Body of pancreas (tissue), 4 donors: Measurements from ENCODE around the gene MEF2B. TPM values are rescaled to one million over a fixed set of nuclear protein-coding genes. Genes with fewer than 3 reads are reported as not detected.

Source experiments
- ATAC-seq: fragments of 150-250 bp; one replicate; pipeline ENCODE4 v1.9.1; 2016
- DNase-seq, 4 donors: peaks; one replicate each; pipeline ENCODE4 v3.0.0-alpha.2; 2019
- H3K27ac ChIP-seq, 4 donors: fragments of 200-600 bp; sonication (generic); 1 replicate in 3 of 4; 2 replicates in 1 of 4; pipeline versions ENCODE4 v1.5.1 to v1.6.1; 2016 to 2019; ENCODE audit warnings: mild to moderate bottlenecking in 1 of 4, mixed read lengths in 1 of 4, moderate library complexity in 1 of 4
- H3K27me3 ChIP-seq, 2 donors: fragments of 200-600 bp; sonication (generic); one replicate each; pipeline ENCODE4 v1.6.0; 2016; ENCODE audit warnings: mild to moderate bottlenecking in 1 of 2
- H3K36me3 ChIP-seq, 2 donors: fragments of 200-600 bp; sonication (generic); replicated peaks in 1 of 2; 2 replicates each; pipeline ENCODE4 v1.5.1; 2016; ENCODE audit warnings: low read depth in 2 of 2; ENCODE audit not compliant: insufficient read depth in 1 of 2
- H3K4me1 ChIP-seq: fragments of 200-600 bp; sonication (generic); one replicate; pipeline ENCODE4 v1.6.0; 2016
- H3K4me3 ChIP-seq, 2 donors: fragments of 200-600 bp; sonication (generic); 1 replicate in 1 of 2; 2 replicates in 1 of 2; pipeline ENCODE4 v1.5.1; 2016 to 2019
- H3K9me3 ChIP-seq, 3 donors: fragments of 200-600 bp; sonication (generic); 1 replicate in 2 of 3; 2 replicates in 1 of 3; pipeline ENCODE4 v1.5.1; 2016
- POLR2A ChIP-seq, 3 donors: fragments of 450-650 bp; IDR thresholded peaks; one replicate each; pipeline ENCODE4 v1.6.1; 2016; ENCODE audit warnings: antibody characterized with exemption in 3 of 3, mild to moderate bottlenecking in 2 of 3
- WGBS, 2 donors: methylation state at CpG; one replicate each; pipeline ENCODE4 v1.1.5; 2017; 5-methylcytosine and 5-hydroxymethylcytosine counted together
- intact Hi-C: fragments of 100-400 bp; cut with DNase I; formaldehyde crosslinking; loops from one replicate; pipeline ENCODE4 v1.15.1; 2023
- total RNA-seq, 2 donors: library from RNA; depleted of rRNA; stranded (reverse); fragments of >200 nt; gene quantifications; one replicate each; pipeline ENCODE4 v1.1.0, GENCODE V29; 2016
- TF ChIP-seq, protein P1 (sequence below), 7 experiments: fragments of 450-650 bp in 4 of 7; fragments of 200-600 bp in 3 of 7; sonication (generic) in 3 of 7; IDR thresholded peaks; one replicate each; pipeline ENCODE4 v1.5.1; 2016 to 2019; ENCODE audit warnings: antibody characterized with exemption in 7 of 7

MEF2B gene
- total RNA-seq, 2 donors from 2014 or later, result not detected

DNA sequence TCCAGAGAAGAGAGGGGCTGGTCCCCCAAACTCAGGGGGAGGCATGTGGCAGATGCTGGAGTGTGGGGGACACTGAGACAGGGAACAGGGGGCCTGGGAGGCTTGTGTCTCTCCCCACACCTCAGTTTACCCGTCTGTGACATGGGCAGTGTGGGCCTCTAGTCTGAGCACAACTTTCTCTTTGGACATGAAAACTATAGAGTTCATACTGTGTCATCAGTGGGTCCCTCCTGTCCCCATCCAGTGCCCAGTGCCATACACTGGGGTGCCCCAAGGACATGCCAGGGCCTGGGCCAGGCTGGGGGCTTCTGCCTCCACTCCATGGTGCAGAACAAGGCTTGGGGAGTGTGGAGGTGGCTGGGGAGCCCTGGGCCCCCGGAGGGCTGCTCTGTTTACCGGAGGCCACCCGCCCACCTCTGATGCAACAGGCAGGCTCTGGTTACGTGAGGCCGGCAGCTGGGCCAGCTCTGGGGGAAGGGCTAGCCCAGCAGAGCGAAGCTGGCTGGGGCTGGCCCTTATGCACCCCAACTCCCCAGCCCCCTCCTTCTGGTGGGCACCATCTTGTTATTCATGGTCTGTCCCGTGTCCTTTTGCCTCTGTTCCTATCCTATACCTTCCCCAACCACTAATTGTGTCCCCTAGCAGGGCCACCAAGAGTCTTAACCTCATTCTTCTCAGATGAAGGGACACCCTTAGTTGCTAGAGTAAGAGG is 1.9 kb upstream of the MEF2B start:
- peaks cover 11% of the 10 kb centered on the region for H3K4me1 ChIP-seq
- 82 to 86% methylated on average over 4 to 7 of the region's 8 CpGs for WGBS, 2 donors
- no peaks in the 10 kb centered on the region for H3K36me3 ChIP-seq
- TF ChIP-seq, protein P1, sequence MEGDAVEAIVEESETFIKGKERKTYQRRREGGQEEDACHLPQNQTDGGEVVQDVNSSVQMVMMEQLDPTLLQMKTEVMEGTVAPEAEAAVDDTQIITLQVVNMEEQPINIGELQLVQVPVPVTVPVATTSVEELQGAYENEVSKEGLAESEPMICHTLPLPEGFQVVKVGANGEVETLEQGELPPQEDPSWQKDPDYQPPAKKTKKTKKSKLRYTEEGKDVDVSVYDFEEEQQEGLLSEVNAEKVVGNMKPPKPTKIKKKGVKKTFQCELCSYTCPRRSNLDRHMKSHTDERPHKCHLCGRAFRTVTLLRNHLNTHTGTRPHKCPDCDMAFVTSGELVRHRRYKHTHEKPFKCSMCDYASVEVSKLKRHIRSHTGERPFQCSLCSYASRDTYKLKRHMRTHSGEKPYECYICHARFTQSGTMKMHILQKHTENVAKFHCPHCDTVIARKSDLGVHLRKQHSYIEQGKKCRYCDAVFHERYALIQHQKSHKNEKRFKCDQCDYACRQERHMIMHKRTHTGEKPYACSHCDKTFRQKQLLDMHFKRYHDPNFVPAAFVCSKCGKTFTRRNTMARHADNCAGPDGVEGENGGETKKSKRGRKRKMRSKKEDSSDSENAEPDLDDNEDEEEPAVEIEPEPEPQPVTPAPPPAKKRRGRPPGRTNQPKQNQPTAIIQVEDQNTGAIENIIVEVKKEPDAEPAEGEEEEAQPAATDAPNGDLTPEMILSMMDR (IDR thresholded peaks at IDR 0.05), result no peak
- TF ChIP-seq POLR2A (IDR thresholded peaks at IDR 0.05), result no peak
- no peaks in the 10 kb centered on the region for H3K9me3 ChIP-seq
- intact Hi-C loops, result no loop called here
- H3K27me3 ChIP-seq, result no peaks in the 10 kb centered on the region
- H3K4me3 ChIP-seq, result no peak overlapping the region
- no peak overlapping the region for H3K27ac ChIP-seq
- DNase-seq (no peak), ATAC-seq (no peak)

DNA sequence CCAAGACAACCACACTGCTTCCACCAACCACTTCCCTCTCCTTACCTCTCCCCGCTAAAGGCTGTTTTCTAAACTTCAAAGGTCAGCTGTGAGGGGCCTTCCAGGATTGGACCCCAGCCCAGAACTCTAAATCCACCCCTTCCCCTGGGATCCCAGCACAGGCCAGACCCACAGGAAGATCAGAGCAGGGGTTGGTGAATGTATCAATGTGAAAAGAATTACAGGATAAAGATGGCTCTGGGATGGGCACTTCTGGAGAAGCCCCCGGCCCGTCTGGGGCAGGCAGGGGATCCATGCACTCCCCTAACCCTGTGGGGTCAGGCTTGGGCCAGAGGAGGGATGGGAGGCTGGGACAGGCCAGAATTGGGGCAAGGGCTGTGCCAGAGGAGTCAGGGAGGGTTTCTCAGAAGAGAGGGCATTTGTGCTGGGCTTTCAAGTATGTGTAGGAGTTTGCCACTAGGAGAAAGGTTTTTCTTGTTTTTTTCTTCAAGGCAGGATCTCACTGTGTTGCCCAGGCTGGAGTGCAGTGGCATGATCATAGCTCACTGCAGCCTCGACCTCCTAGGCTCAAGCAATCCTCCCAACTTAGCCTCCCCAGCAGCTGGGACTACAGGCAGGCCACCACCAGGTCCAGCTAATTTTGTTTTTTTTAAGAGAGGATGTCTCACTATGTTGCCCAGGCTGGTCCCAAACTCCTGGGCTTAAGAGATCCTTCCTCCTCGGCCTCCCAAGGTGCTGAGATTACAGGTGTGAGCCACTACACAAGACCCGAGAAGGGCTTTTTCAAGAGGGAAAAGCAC is 1.0 kb upstream of the MEF2B start:
- H3K36me3 ChIP-seq, result no peaks in the 10 kb centered on the region
- H3K4me3 ChIP-seq, result no peak overlapping the region
- ATAC-seq, result no peak
- 84 to 91% methylated on average over 6 of the region's 6 CpGs for WGBS, 2 donors
- H3K4me1 ChIP-seq, result peaks cover 11% of the 10 kb centered on the region
- H3K27ac ChIP-seq, result no peak overlapping the region
- no peak for TF ChIP-seq POLR2A (IDR thresholded peaks at IDR 0.05)
- TF ChIP-seq, protein P1 (IDR thresholded peaks at IDR 0.05), result no peak
- no peaks in the 10 kb centered on the region for H3K9me3 ChIP-seq
- no peaks in the 10 kb centered on the region for H3K27me3 ChIP-seq
- intact Hi-C loops, result no loop called here
- no peak for DNase-seq

DNA sequence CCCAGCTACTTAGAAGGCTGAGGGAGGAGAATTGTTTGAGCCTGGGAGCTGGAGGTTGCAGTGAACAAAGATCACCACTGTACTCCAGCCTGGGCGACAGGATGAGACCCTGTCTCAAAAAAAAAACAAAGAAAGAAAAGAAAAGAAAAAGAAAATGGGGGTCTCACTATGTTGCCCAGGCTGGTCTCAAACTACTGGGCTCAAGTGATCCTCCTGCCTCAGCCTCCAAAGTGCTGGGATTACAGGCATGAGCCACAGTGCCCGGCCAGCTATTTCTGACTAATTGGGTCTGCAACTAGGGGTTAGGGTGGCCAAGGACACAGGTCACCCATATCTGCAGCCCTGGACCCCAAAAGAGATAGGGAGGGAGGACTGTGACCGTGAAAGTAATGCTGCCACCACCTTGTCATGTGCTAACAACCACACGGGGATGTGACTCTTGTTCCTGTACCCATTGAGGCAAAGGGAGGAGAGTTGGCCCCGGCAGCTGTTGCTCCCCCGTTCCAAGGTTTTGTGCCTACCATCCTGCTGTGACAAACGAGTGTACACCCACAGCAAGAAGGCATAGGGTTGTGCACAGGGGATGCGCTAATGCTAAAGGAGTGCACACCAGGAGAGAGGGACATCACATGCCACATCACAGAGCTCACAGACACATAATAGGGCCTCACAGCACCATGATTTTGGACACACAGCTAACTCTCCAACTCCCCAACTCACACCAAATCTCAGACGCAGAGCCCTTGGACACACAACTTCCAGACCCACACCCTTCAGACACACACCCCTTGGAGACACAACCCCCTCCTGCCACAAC is 619 bp downstream of the MEF2B start:
- no peak overlapping the region for H3K4me3 ChIP-seq
- no peaks in the 10 kb centered on the region for H3K27me3 ChIP-seq
- no peak for ATAC-seq
- H3K4me1 ChIP-seq, result peaks cover 11% of the 10 kb centered on the region
- no peaks in the 10 kb centered on the region for H3K9me3 ChIP-seq
- no peak for TF ChIP-seq POLR2A (IDR thresholded peaks at IDR 0.05)
- TF ChIP-seq, protein P1 (IDR thresholded peaks at IDR 0.05), result no peak
- WGBS, 2 donors, result 73 to 81% methylated on average over 7 to 9 of the region's 9 CpGs
- no peaks in the 10 kb centered on the region for H3K36me3 ChIP-seq
- no peak overlapping the region for H3K27ac ChIP-seq
- intact Hi-C loops, result no loop called here
- DNase-seq, result no peak

DNA sequence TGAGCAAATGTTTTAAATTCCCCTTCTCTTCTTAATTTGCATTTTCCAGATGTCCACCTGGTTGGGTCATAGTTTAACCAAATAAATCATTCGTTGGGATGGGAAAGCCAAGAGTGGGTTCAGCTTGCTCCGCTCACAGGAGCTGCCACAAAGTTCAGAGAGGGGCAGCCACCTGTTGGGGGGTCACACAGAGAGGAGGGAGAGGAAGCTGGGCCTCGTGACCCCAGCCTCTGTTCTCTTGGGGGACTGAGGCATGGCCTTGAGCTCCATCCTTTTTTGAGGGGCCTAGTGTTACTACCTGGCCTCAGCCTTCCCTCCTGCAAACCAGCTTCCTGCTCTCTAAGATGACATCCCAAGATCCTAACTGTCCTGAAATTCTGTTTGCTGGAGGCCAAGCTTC is 2.5 kb downstream of the MEF2B start:
- intact Hi-C loops, result no loop called here
- no peak for ATAC-seq
- no peak overlapping the region for H3K27ac ChIP-seq
- no peak overlapping the region for H3K4me3 ChIP-seq
- H3K4me1 ChIP-seq, result peaks cover 11% of the 10 kb centered on the region
- no peak for DNase-seq
- H3K36me3 ChIP-seq, result no peaks in the 10 kb centered on the region
- H3K27me3 ChIP-seq, result no peaks in the 10 kb centered on the region
- TF ChIP-seq POLR2A (IDR thresholded peaks at IDR 0.05), result no peak
- TF ChIP-seq, protein P1 (IDR thresholded peaks at IDR 0.05), result no peak
- no peaks in the 10 kb centered on the region for H3K9me3 ChIP-seq
- WGBS, 2 donors, result 83 to 86% methylated on average over 3 of the region's 3 CpGs
